RWPE1 (cell line): ENCODE results near the gene EPS8L3.

ENCODE experiments used
- CTCF ChIA-PET: fragments of 350-600 bp; sonication (Branson Sonifier 250); formaldehyde crosslinking; extraction: SDS; loops from one replicate; lab custom pipeline; 2021; lab: Yijun Ruan, JAX
- POLR2A ChIA-PET: fragments of 400-600 bp; formaldehyde crosslinking; extraction: SDS; loops from one replicate; lab custom pipeline; 2020; ENCODE audit warnings: antibody characterized with exemption; ENCODE audit not compliant: low non-redundant PET; lab: Yijun Ruan, JAX
- DNase-seq: peaks from one replicate; pipeline ENCODE4 v3.0.0; 2012; ENCODE audit warnings: low spot score
- H3K27ac ChIP-seq: fragments of 450-650 bp; 2 replicates; pipeline ENCODE4 v1.5.1; 2017
- TF ChIP-seq, protein P1 (sequence below): fragments of 450-650 bp; conservative IDR thresholded peaks from 2 replicates; pipeline ENCODE4 v1.5.1; 2017; ENCODE audit warnings: low read depth, mild to moderate bottlenecking

The EPS8L3 gene

DNA sequence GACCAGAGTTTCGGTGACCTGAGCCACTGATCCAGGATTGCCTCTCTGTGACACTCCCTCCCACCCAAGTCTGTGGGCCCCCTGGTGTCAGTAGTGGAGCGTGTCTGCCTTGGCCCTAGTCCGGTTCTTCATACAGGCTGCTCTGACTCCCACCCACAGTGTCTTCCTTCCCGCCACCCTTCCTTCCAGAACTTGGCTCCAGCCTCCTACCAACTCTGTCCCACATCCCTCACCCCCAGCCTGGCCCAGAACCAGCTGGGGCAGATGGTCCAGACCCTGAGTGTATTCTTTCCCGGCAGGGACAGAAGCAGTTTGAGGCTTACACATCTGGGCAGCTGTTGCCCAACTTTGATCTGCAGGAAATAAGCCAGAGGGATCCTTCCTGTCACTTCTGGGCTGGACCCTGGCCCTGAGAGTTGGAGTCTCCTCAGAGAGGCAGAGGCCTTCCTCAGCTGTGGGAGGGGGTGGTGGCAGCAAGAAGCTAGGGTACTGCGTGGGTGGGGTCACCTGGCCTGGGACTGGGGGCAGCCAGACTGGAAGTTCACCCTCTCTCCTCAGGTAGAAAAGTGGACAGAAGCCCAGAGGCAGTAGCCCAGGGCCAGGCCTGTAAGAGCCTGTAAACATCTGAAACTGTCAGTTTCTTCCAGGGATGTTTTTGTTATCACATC is 43.1 kb upstream of the EPS8L3 start:
- POLR2A ChIA-PET: no interaction called here
- TF ChIP-seq, protein P1, sequence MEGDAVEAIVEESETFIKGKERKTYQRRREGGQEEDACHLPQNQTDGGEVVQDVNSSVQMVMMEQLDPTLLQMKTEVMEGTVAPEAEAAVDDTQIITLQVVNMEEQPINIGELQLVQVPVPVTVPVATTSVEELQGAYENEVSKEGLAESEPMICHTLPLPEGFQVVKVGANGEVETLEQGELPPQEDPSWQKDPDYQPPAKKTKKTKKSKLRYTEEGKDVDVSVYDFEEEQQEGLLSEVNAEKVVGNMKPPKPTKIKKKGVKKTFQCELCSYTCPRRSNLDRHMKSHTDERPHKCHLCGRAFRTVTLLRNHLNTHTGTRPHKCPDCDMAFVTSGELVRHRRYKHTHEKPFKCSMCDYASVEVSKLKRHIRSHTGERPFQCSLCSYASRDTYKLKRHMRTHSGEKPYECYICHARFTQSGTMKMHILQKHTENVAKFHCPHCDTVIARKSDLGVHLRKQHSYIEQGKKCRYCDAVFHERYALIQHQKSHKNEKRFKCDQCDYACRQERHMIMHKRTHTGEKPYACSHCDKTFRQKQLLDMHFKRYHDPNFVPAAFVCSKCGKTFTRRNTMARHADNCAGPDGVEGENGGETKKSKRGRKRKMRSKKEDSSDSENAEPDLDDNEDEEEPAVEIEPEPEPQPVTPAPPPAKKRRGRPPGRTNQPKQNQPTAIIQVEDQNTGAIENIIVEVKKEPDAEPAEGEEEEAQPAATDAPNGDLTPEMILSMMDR: no peak
- CTCF ChIA-PET: interaction anchor here (0.6 to 1.4 kb wide), 3 partner anchors 13 to 192 kb away, joined by 3 to 6 read pairs (median 3); no protein-coding TSS in a partner anchor
- no peak overlapping the region for H3K27ac ChIP-seq
- DNase-seq: no peak

DNA sequence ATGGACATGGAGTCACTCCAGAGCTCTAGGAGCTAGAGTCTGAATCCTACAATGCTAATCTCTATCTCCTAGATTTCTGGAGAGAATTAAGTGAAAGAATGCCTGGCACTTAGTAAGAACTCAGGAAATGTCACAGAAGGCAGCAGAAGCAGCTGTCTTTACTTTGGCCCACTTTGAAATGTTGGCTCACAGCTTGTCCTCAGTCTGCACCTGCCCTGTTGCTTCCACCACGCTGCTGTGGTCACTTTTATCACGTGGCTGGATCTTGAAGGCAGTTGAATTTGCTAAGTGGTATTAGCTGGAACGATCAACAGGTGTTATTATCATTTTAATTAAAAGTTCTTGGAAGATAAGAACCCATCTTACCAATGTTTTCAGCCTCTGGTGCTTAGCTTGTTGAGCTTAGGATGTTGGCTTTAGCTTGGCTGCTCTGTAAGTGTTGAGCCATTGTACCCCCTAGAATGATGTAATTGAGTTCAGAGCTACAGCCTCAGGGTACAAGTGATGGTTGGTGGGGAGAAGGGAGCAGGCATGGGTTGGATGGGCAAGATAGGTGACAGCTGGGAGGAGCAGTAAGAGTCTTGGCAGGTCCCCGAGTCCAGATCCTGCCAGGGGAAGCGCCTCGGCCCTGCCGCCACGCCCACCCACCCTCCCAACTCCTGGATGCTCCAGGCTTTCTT is 41.9 kb upstream of the EPS8L3 start:
- ChIA-PET POLR2A (no interaction called here), CTCF (interaction anchor here (0.6 to 1.4 kb wide), 2 partner anchors 29 to 198 kb away, joined by 3 read pairs; no protein-coding TSS in a partner anchor)
- H3K27ac ChIP-seq: no peak overlapping the region
- TF ChIP-seq, protein P1: no peak
- no peak for DNase-seq

DNA sequence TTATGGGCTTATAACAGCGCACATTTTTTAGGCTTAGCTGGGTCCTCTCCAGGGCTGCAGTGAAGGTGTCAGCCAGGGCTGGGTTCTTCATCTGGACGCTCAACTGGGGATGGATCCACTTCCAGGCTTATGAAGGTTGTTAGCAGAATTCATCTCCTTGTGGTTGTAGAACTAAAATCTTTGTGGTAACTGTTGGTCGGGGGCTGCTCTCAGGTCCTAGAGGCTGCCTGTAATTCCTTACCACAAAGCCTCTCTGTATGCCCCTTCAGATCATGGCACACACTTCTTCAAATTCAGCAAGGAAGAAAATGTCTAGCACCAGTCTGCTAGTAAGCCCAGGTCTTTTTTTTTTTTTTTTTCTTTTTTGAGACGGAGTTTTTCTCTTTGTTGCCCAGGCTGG is 40.9 kb upstream of the EPS8L3 start:
- DNase-seq: no peak
- TF ChIP-seq, protein P1: no peak
- POLR2A ChIA-PET: no interaction called here
- H3K27ac ChIP-seq: no peak overlapping the region
- CTCF ChIA-PET: no interaction called here

GRCh38 chr1:109803901-109804331 is 40.2 kb upstream of the EPS8L3 start:
- no peak overlapping the region for H3K27ac ChIP-seq
- DNase-seq: no peak
- POLR2A ChIA-PET: no interaction called here
- TF ChIP-seq, protein P1: no peak
- CTCF ChIA-PET: no interaction called here

- CTCF ChIA-PET: no interaction called here
- TF ChIP-seq, protein P1: no peak
- POLR2A ChIA-PET: no interaction called here
- no peak for DNase-seq
- no peak overlapping the region for H3K27ac ChIP-seq
Observed at GRCh38 chr1:109802901-109803561, 39.3 kb upstream of the EPS8L3 start.

DNA sequence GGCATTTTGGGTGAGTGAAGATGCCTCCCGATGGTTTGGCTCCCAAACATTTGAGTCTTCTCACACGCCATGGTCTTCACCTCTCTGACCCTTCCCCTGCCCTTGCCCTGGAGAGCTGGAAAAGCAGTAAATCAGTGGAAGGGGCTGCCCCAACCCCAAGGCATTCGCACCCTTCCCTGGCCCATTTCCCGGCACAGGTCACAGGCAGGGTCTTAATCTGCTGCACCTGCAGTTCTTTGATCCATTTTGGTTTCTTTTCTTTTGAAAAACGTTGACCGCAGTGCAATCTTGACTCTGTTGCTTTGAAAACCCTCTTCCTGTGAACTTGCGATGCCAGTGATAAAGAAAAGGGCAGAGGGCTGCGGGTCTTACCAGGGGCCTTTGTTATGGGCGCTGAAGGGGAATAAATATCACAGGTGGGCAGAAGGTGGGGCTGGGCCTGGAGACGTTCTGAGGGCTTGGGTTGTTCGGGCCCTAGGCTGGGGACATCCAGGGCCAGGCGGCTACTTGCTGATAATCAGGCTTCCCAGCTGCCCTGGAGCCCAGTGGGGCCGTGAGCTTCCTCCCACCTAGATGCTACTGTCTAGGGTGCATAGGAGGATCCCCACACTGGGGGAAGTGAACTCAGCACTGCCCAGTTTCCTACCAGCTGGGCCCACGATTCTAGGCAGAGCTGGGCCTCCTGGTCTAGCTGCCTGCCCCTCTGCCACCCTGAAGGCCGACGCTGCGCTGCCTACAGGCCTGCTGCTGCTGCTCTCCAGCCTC is 38.6 kb upstream of the EPS8L3 start:
- POLR2A ChIA-PET: no interaction called here
- no peak overlapping the region for H3K27ac ChIP-seq
- CTCF ChIA-PET: no interaction called here
- DNase-seq: no peak
- TF ChIP-seq, protein P1: no peak
